Forelimb muscle (tissue), 1 donor: ENCODE measurements around the gene IFRD2. TPM values are rescaled to one million over a fixed set of nuclear protein-coding genes. Genes with fewer than 3 reads are reported as not detected.
"Not testable (repeated sequence)": the region's sequence is repeated elsewhere in the genome, so short reads cannot be mapped to it uniquely, and the experiment has no call there.

Experiments used
- DNase-seq: peaks from one replicate; pipeline ENCODE4 v3.0.0-alpha.2; 2013; ENCODE audit warnings: low read depth
- polyA plus RNA-seq: library from polyadenylated mRNA; unstranded; fragments of 120-200 nt; gene quantifications from one replicate; pipeline ENCODE4 v1.2.1, GENCODE V29; 2013; ENCODE audit not compliant: insufficient read length

IFRD2 gene
- polyA plus RNA-seq, 1 donor = 46.2 TPM

- DNase-seq = no peak
These were observed 5.7 kb downstream of the IFRD2 start for GRCh38 chr3:50286322-50287227.

GRCh38 chr3:50284121-50284520 is 8.1 kb downstream of the IFRD2 start:
- DNase-seq = not testable (repeated sequence)

GRCh38 chr3:50279255-50280016 is 12.8 kb downstream of the IFRD2 start:
- no peak for DNase-seq

- DNase-seq = no peak
These were observed 13.4 kb downstream of the IFRD2 start, which contains the start of gene LSMEM2 for GRCh38 chr3:50278880-50279224. TSS of gene LSMEM2 (plus strand) at chr3:50279087. CDS start at chr3:50279114, 27 bp downstream.

- DNase-seq = no peak
These were observed 13.9 kb downstream of the IFRD2 start for GRCh38 chr3:50278123-50278879.

- DNase-seq = no peak
These were observed 15.5 kb downstream of the IFRD2 start for GRCh38 chr3:50276762-50277101.

DNA sequence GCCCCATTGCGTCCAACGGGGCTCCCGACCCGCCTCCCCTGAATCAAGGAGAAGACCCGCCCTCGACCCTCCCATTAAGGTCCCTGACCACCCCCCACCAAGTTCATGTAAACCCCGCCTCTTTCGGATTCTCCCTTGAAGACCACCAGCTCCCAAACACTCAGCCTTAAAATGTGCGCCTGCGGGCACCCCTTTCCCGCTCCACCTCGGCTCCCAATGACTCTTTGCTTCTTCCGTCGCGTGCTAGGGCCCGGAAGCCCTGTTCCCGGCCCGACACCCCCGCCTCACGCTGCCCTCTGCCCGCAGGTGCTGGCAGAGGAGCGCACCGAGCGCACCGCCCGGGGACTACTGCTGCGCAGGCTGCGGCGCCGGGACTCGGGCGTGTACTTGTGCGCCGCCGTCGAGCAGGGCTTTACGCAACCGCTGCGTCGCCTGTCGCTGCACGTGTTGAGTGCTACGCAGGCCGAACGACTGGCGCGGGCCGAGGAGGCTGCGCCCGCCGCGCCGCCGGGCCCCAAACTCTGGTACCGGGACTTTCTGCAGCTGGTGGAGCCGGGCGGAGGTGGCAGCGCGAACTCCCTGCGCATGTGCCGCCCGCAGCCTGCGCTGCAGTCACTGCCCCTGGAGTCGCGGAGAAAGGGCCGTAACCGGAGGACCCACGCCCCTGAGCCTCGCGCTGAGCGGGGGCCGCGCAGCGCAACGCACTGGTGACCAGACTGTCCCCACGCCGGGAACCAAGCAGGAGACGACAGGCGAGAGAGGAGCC is 16.1 kb downstream of the IFRD2 start:
- no peak for DNase-seq

GRCh38 chr3:50275141-50275995 is 16.9 kb downstream of the IFRD2 start:
- DNase-seq = no peak

GRCh38 chr3:50274371-50275104 is 17.7 kb downstream of the IFRD2 start:
- DNase-seq = no peak

DNA sequence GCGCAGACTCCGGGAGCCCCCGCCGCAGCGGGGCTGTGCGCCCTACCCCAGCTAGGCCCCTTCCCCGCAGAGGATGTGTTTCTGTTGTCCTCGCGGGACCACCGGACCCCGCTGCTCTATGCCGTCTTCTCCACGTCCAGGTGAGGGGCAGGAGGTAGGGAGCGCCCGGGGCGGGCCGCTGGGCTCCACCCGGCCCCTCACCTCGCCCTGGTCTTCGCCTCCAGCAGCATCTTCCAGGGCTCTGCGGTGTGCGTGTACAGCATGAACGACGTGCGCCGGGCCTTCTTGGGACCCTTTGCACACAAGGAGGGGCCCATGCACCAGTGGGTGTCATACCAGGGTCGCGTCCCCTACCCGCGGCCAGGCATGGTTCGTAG is 18.6 kb downstream of the IFRD2 start:
- DNase-seq = no peak

DNA sequence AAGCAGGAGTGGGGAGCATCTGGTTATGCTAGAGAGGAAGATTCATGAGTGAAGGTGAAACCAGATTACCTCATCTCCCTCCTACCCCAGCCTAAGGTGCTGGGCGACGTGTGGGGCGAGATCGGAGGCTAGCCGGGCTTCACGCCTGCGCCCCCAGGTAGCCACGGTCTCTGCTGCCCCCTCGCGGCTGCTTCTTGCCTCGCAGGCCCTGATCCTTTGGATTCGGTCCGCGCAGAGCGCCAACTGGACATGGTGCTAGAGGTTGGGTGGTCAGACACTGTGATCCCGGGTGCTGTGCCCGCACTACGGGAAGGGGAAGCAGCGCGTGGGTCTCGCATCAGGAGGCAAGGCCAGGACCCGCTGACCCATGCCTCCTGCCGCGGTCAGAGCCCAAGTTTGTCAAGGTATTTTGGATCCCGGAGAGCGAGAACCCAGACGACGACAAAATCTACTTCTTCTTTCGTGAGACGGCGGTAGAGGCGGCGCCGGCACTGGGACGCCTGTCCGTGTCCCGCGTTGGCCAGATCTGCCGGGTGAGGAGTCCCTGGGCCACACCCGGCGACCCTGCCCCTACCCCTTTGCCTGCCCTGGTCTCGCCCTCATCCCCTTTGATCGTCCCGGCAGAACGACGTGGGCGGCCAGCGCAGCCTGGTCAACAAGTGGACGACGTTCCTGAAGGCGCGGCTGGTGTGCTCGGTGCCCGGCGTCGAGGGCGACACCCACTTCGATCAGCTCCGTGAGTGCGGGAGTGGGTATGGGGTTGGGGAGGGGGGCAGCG is 19.1 kb downstream of the IFRD2 start:
- DNase-seq = no peak

DNA sequence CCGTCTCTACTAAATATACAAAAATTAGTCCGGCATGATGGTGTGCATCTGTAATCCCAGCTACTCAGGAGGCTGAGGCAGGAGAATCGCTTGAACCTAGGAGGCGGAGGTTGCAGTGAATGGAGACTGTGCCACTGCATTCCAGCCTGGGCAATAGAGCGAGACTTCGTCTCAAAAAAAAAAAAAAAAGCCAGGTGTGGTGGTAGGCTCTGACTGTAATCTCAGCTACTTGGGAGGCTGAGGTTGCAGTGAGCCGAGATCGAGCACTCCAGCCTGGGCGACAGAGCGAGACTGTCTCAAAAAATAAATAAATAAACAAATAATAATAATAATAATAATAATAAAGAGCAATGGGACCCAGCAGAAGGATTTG is 19.7 kb downstream of the IFRD2 start:
- DNase-seq = not testable (repeated sequence)

- no peak for DNase-seq
These were observed 20.8 kb downstream of the IFRD2 start for GRCh38 chr3:50271314-50271936.

GRCh38 chr3:50270422-50271224 is 21.6 kb downstream of the IFRD2 start:
- DNase-seq = no peak

DNA sequence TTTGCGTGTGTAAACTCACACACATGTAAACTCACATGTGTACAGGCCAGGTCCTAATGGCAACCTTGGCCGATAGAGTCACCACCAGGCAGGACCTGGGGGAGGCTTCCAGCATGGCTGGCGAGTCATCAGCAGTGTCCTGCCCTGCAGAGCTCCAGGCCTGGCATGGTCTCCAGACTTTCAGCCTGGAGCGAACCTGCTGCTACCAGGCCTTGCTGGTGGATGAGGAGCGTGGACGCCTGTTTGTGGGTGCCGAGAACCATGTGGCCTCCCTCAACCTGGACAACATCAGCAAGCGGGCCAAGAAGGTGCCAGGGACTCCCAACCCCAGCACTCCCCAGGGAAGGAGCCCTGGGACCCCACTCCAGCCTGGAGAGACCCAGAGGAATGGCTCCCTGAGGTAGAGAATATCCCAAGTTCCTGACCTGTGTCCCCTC is 22.2 kb downstream of the IFRD2 start:
- no peak for DNase-seq

DNA sequence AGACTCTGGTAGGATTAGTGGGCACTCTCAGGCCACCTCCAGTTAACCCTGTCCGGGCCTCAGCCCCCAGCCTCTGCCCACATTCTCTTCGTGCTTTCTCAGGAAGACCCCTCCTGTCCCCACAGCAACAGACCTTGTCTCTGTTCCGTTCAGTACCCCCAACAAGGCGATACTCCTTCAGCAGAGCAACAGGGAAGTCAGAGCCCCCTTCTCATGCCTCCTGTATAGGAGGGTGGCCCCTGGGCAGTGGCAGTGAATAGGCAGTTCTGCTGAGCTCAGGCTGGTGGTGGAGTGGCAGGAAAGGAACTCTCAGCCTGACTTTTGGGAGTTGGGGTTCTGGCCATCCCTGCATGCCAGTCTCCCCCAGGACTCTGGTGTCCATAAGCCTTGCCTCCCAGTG is 22.8 kb downstream of the IFRD2 start:
- DNase-seq = no peak

DNA sequence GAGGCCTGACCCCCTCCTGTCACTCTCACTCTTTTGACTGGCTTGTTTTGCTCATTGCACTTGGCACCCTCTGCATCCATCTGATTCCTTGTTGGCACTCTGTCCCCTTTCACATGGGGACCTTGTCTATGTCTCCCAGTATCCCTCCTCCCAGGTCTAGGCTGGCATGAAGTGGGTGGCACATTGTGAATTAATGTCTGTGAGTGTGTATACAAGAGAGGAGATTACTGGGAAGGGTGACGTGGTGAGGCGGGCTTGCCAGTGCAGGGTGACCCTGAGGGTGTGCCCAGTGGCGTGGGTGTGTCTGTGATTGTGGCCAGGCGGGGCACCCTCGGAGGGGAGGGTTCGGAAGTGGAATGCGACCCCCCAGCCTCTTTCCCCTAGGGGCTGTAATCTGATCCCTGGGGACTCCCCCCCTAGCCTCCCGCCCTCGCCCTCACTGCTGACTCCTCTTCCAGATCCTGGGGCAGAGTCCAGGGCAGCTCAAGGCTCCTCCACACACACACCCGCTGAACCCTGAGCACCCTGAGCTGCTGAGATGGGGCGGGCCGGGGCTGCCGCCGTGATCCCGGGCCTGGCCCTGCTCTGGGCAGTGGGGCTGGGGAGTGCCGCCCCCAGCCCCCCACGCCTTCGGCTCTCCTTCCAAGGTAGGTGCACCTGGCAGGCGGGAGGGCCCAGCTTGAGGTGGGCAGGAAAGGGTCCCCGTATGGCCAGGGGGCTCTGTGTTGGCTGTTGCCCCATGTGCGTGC is 23.4 kb downstream of the IFRD2 start, which contains the start of gene SEMA3B:
Gene SEMA3B (plus strand): TSS at position 445 of the 749 bp plus-strand sequence. CDS start 94 bp downstream, at position 539.
- DNase-seq = no peak
